Panc1 (cell line): ENCODE measurements around the gene HOXA13. TPM values are rescaled to one million over a fixed set of nuclear protein-coding genes. Genes with fewer than 3 reads are reported as not detected.

ENCODE experiments used
- ATAC-seq: fragments of 200-7000 bp; cut with Tn5 transposase; 2 replicates; pipeline ENCODE4 v1.9.1; 2020; ENCODE audit warnings: mild to moderate bottlenecking, moderate library complexity
- BruUV-seq: library from RNA; stranded (reverse); fragments of 400-500 nt; replicated peaks from 2 replicates; lab custom pipeline; 2021; lab: Mats Ljungman, UMichigan
- CTCF ChIA-PET: fragments of 300-600 bp; sonication (Branson Sonifier 250); formaldehyde crosslinking; loops from one replicate; lab custom pipeline; 2022; ENCODE audit warnings: antibody characterized with exemption; lab: Charles Lee
- POLR2A ChIA-PET: fragments of 300-600 bp; sonication (Branson Sonifier 250); formaldehyde crosslinking; loops from one replicate; lab custom pipeline; 2022; ENCODE audit warnings: antibody characterized with exemption; lab: Charles Lee
- DNase-seq: peaks from one replicate; pipeline ENCODE4 v3.0.0-alpha.2; 2010; ENCODE audit warnings: low read depth, low spot score
- H3K27ac ChIP-seq: 2 replicates; pipeline ENCODE4 v1.5.1; 2011; ENCODE audit warnings: mild to moderate bottlenecking, low read length, inconsistent platforms
- H3K27me3 ChIP-seq: fragments of 200-500 bp; sonication (Bioruptor generic); 2 replicates; pipeline ENCODE4 v1.6.0; 2014; ENCODE audit warnings: low read length, inconsistent platforms; ENCODE audit not compliant: control insufficient read depth, insufficient read depth
- H3K36me3 ChIP-seq: fragments of 200-500 bp; sonication (Bioruptor generic); 2 replicates; pipeline ENCODE4 v1.5.1; 2014; ENCODE audit warnings: inconsistent platforms, mild to moderate bottlenecking, low read length, moderate library complexity; ENCODE audit not compliant: control insufficient read depth, insufficient read depth
- H3K4me1 ChIP-seq: 2 replicates; pipeline ENCODE4 v1.5.1; 2011; ENCODE audit warnings: inconsistent platforms, mild to moderate bottlenecking, low read length, moderate library complexity; ENCODE audit not compliant: control insufficient read depth, insufficient read depth
- H3K4me3 ChIP-seq, 2 experiments: 2 replicates each; pipeline ENCODE4 v1.5.1; 2011 to 2012; ENCODE audit warnings: low read depth in 2 of 2, low read length in 2 of 2, mild to moderate bottlenecking in 2 of 2, inconsistent platforms in 1 of 2, moderate library complexity in 1 of 2
- H3K9me3 ChIP-seq: fragments of 200-500 bp; sonication (Bioruptor generic); 2 replicates; pipeline ENCODE4 v1.5.1; 2014; ENCODE audit warnings: low read depth, mild to moderate bottlenecking, inconsistent platforms, low read length, moderate library complexity; ENCODE audit not compliant: control insufficient read depth, insufficient read depth
- CTCF ChIP-seq: fragments of 450-650 bp; IDR thresholded peaks from 2 replicates; pipeline ENCODE4 v1.5.1; 2017; ENCODE audit warnings: mild to moderate bottlenecking
- POLR2AphosphoS5 ChIP-seq: IDR thresholded peaks from 2 replicates; pipeline ENCODE4 v1.6.1; 2012; ENCODE audit warnings: mild to moderate bottlenecking, low read depth, low read length, moderate library complexity
- REST ChIP-seq, 2 experiments: IDR thresholded peaks; 2 replicates each; pipeline ENCODE4 v1.6.1; 2011 to 2012; ENCODE audit warnings: low read depth in 2 of 2, control low read depth in 1 of 2, low read length in 1 of 2, mild to moderate bottlenecking in 1 of 2, moderate library complexity in 1 of 2; ENCODE audit not compliant: insufficient read depth in 1 of 2
- SIN3A ChIP-seq: IDR thresholded peaks from 2 replicates; pipeline ENCODE4 v1.6.1; 2012; ENCODE audit warnings: low read depth, mild to moderate bottlenecking, low read length, moderate library complexity, borderline replicate concordance; ENCODE audit not compliant: insufficient read depth
- TCF7L2 ChIP-seq: IDR thresholded peaks from 2 replicates; pipeline ENCODE4 v1.6.1; 2011; ENCODE audit warnings: mild to moderate bottlenecking, low read depth, low read length, inconsistent platforms
- in situ Hi-C: cut with HindIII; loops from 2 replicates; pipeline ENCODE4 v1.10.0; 2016; ENCODE audit warnings: low sequenced_read_pairs, low pct_unique_long_range_greater_than_20kb
- intact Hi-C: fragments of 100-400 bp; cut with micrococcal nuclease; formaldehyde crosslinking; loops from one replicate; pipeline ENCODE4 v1.10.0; 2022; ENCODE audit not compliant: unreplicated experiment
- total RNA-seq: library from RNA; stranded (reverse); gene quantifications from one replicate; pipeline ENCODE4 v1.2.1, GENCODE V29; 2021; ENCODE audit not compliant: unreplicated experiment

Gene HOXA13
- total RNA-seq, 1 experiment from 2014 or later, result 1.2 TPM

- DNase-seq (no peak), ATAC-seq (no peak)
- no peak for TF ChIP-seq CTCF
- TF ChIP-seq REST (IDR thresholded peaks at IDR 0.05; ENCODE audit: insufficient read depth in 1 of 2, low read depth in 2 of 2, low read length in 1 of 2), result no peak
- no peak for TF ChIP-seq TCF7L2
- TF ChIP-seq SIN3A, result no peak
- no peak for TF ChIP-seq POLR2AphosphoS5
- no TSS peak for BruUV-seq
- Histone ChIP-seq H3K27ac (no peak overlapping the region), H3K4me1 (peaks cover 6% of the 10 kb centered on the region), H3K27me3 (no peaks in the 10 kb centered on the region), H3K36me3 (no peaks in the 10 kb centered on the region), H3K4me3 (no peak overlapping the region), H3K9me3 (no peaks in the 10 kb centered on the region)
- in situ Hi-C loops (no loop called here), intact Hi-C loops (no loop called here)
- ChIA-PET POLR2A (no interaction called here), CTCF (no interaction called here)
These were observed 13.7 kb upstream of the HOXA13 start for GRCh38 chr7:27213433-27214238.

GRCh38 chr7:27212497-27213432, 12.9 kb upstream of the HOXA13 start:
- no TSS peak for BruUV-seq
- CTCF ChIA-PET, result no interaction called here
- peaks cover 6% of the 10 kb centered on the region for H3K4me1 ChIP-seq
- intact Hi-C loops, result no loop called here
- no peak for ATAC-seq
- no peak for TF ChIP-seq TCF7L2
- TF ChIP-seq CTCF, result no peak
- no peak for TF ChIP-seq SIN3A
- no peak for TF ChIP-seq POLR2AphosphoS5
- no peak for TF ChIP-seq REST (IDR thresholded peaks at IDR 0.05; ENCODE audit: insufficient read depth in 1 of 2, low read depth in 2 of 2, low read length in 1 of 2)
- H3K4me3 ChIP-seq, result no peak overlapping the region
- no peak for DNase-seq
- no peak overlapping the region for H3K27ac ChIP-seq
- no peaks in the 10 kb centered on the region for H3K9me3 ChIP-seq
- POLR2A ChIA-PET, result no interaction called here
- H3K36me3 ChIP-seq, result no peaks in the 10 kb centered on the region
- in situ Hi-C loops, result no loop called here
- H3K27me3 ChIP-seq, result no peaks in the 10 kb centered on the region
